ENCODE data around the gene LYRM7. TPM values are rescaled to one million over a fixed set of nuclear protein-coding genes. Genes with fewer than 3 reads are reported as not detected.

Gene LYRM7
- polyA plus RNA-seq, 3 donors: 12.7 to 14.0 (median 13.8) TPM

- no peak for DNase-seq (ENCODE audit: low read depth in 3 of 3, low spot score in 2 of 3)
Observed at GRCh38 chr5:131217791-131218190, 47.0 kb downstream of the LYRM7 start.

GRCh38 chr5:131218392-131218791, 47.6 kb downstream of the LYRM7 start:
- no peak for DNase-seq (ENCODE audit: low read depth in 3 of 3, low spot score in 2 of 3)

- DNase-seq (ENCODE audit: low read depth in 3 of 3, low spot score in 2 of 3): no peak
Observed at GRCh38 chr5:131220566-131220965, 49.8 kb downstream of the LYRM7 start.

GRCh38 chr5:131221008-131221703, 50.4 kb downstream of the LYRM7 start:
- no peak for DNase-seq (ENCODE audit: low read depth in 3 of 3, low spot score in 2 of 3)

- no peak for DNase-seq (ENCODE audit: low read depth in 3 of 3, low spot score in 2 of 3)
Observed at GRCh38 chr5:131221888-131222287, 51.1 kb downstream of the LYRM7 start.

- no peak for DNase-seq (ENCODE audit: low read depth in 3 of 3, low spot score in 2 of 3)
Observed at GRCh38 chr5:131222731-131223130, 52.0 kb downstream of the LYRM7 start.

- DNase-seq (ENCODE audit: low read depth in 3 of 3, low spot score in 2 of 3): no peak
Observed at GRCh38 chr5:131223751-131224386, 53.1 kb downstream of the LYRM7 start.

- DNase-seq (ENCODE audit: low read depth in 3 of 3, low spot score in 2 of 3): no peak
Observed at GRCh38 chr5:131224387-131225201, 53.9 kb downstream of the LYRM7 start.

- DNase-seq (ENCODE audit: low read depth in 3 of 3, low spot score in 2 of 3): no peak
Observed at GRCh38 chr5:131225282-131225974, 54.7 kb downstream of the LYRM7 start.

- no peak for DNase-seq (ENCODE audit: low read depth in 3 of 3, low spot score in 2 of 3)
Observed at GRCh38 chr5:131226899-131227298, 56.2 kb downstream of the LYRM7 start.

GRCh38 chr5:131228646-131229045, 57.9 kb downstream of the LYRM7 start:
- no peak for DNase-seq (ENCODE audit: low read depth in 3 of 3, low spot score in 2 of 3)

- no peak for DNase-seq (ENCODE audit: low read depth in 3 of 3, low spot score in 2 of 3)
Observed at GRCh38 chr5:131229623-131230022, 58.9 kb downstream of the LYRM7 start.

- DNase-seq (ENCODE audit: low read depth in 3 of 3, low spot score in 2 of 3): no peak
Observed at GRCh38 chr5:131230406-131230805, 59.7 kb downstream of the LYRM7 start.

- no peak for DNase-seq (ENCODE audit: low read depth in 3 of 3, low spot score in 2 of 3)
Observed at GRCh38 chr5:131239686-131240085, 68.9 kb downstream of the LYRM7 start.

GRCh38 chr5:131242728-131243255, 72.0 kb downstream of the LYRM7 start:
- DNase-seq (ENCODE audit: low read depth in 3 of 3, low spot score in 2 of 3): no peak

GRCh38 chr5:131245312-131245711, 74.6 kb downstream of the LYRM7 start:
- DNase-seq (ENCODE audit: low read depth in 3 of 3, low spot score in 2 of 3): no peak

GRCh38 chr5:131245948-131246347, 75.2 kb downstream of the LYRM7 start:
- no peak for DNase-seq (ENCODE audit: low read depth in 3 of 3, low spot score in 2 of 3)

GRCh38 chr5:131246504-131246903, 75.8 kb downstream of the LYRM7 start:
- no peak for DNase-seq (ENCODE audit: low read depth in 3 of 3, low spot score in 2 of 3)

- no peak for DNase-seq (ENCODE audit: low read depth in 3 of 3, low spot score in 2 of 3)
Observed at GRCh38 chr5:131250751-131251475, 80.2 kb downstream of the LYRM7 start.

- no peak for DNase-seq (ENCODE audit: low read depth in 3 of 3, low spot score in 2 of 3)
Observed at GRCh38 chr5:131252824-131253171, 82.1 kb downstream of the LYRM7 start.

Measured in right renal cortex interstitium (tissue), 3 donors.